HG02973 (cell line): ENCODE results near the gene CD200R1.
A peak's percentile ranks its signal among the peaks of the same experiment; 100 is the strongest.
"Not testable (repeated sequence)": the region's sequence is repeated elsewhere in the genome, so short reads cannot be mapped to it uniquely, and the experiment has no call there.

ENCODE experiments used
- ATAC-seq: cut with Tn5 transposase; IDR thresholded peaks from one replicate; pipeline ENCODE4 v1.9.1; 2021; ENCODE audit warnings: moderate library complexity; ENCODE audit not compliant: unreplicated experiment

Gene CD200R1

GRCh38 chr3:112976001-112976400 is 1.1 kb upstream of the CD200R1 start:
- no peak for ATAC-seq

DNA sequence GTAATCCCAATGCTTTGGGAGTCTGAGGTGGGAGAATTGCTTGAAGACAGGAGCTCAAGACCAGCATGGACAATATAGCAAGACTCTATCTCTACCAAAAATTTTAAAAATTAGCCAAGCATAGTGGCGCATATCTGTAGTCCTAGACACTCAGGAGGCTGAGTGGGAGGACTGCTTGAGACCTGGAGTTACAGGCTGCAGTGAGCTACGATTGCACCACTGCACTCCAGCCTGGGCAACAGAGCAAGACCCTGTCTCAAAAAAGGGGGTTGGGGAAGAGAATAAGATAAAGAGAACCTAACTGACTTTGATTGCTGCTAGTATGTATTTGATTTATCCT is 755 bp downstream of the CD200R1 start:
- ATAC-seq = peak; percentile 12

GRCh38 chr3:112973325-112974177 is 1.4 kb downstream of the CD200R1 start:
- peak; percentile 79 for ATAC-seq

- ATAC-seq = no peak
Measured at GRCh38 chr3:112972158-112972557, 2.7 kb downstream of the CD200R1 start.

- no peak for ATAC-seq
Measured at GRCh38 chr3:112967828-112968227, 7.1 kb downstream of the CD200R1 start.

- ATAC-seq = no peak
Measured at GRCh38 chr3:112967425-112967824, 7.5 kb downstream of the CD200R1 start.

DNA sequence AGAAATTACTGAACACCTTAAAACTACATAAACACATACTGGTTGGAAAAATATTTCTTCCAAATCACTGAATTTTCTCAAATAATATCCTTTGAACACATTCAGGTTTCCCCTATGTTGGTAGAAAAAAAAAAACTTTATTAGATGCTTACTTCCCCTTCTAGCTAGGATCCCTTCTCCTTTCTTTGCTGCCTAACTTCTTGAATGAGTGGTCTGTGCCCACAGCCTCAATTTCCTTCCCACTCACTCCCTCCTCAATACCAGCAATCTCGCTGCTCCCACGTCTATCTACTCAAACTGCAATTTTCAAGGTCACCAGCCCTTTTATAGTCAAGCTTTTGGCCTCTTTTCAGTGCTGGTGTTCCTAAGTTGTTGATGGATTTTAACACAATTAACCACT is 8.3 kb downstream of the CD200R1 start:
- no peak for ATAC-seq

- no peak for ATAC-seq
Measured at GRCh38 chr3:112965656-112966055, 9.2 kb downstream of the CD200R1 start.

DNA sequence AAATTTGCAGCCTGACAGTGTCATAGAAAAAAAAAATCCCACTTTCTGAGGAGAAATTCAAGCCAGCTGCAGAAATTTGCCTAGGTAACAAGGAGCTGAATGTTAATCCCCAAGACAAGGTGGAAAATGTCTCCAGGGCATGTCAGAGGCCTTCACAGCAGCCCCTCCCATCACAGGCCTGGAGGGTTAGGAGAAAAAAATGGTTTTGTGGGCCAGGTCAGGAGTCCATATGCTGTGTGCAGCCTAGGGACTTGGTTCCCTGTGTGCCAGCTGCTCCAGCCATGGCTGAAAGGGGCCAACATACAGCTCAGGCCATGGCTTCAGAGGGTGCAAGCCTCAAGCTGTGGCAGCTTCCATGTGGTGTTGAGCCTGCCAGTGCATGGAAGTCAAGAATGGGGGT is 11.2 kb downstream of the CD200R1 start:
- ATAC-seq = no peak

- no peak for ATAC-seq
Measured at GRCh38 chr3:112958811-112959560, 15.9 kb downstream of the CD200R1 start.

DNA sequence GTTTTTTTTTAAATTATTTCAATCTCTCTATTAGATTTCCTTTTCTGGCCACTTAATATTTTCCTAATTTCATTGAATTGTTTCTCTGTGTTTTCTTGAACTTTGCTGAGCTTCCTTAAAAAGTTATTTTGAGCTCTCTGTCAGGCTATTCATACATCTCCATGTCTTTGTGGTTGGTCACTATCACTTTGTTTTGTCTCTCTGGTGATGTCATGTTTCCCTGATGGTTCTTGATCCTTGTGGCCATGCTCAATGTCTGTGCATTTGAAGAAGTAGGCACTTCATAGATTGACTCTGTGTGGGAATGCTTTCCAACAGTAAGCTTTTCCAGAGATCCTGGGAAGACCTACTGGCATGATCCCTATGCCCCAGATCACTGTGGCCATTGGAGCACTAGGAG is 18.6 kb downstream of the CD200R1 start:
- ATAC-seq = no peak

GRCh38 chr3:112948346-112948838 is 26.5 kb downstream of the CD200R1 start:
- ATAC-seq = no peak

DNA sequence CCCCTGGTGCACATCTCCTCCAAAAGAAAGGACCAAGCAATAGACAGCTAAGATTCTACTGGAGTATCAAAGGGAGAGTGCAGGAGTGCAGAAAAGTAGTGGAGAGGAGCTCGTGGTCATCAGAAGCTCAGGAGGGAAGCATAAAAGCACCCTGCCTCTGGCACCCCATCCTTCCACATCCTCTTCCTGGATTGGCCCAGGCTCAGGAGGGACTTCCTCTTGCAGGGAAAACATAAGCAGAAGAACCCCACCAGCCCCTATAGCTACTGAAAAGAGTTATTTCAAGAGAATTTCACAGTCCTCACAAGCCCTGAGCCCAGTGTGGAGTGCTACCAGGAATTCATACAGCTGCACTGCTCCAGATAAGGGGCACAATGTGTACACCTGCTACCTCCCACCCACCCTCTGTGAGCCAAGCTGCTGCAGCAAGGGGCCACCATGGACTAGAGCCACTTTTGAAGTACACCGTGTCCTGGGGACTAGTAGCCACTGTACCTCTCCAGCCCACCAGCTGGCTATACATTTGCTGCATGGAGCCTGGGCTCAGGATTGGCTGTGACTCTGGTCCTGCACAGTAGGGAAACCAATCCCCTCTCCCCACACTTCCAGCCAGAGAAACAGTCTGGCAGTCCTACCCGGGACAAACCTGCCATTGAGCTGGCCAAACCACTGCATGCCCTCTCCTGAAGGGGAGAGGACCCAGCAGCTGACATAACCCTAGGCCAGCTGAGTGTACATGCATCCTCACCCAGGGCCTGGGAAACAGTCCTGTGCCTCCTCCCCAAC is 43.0 kb downstream of the CD200R1 start:
- no peak for ATAC-seq

DNA sequence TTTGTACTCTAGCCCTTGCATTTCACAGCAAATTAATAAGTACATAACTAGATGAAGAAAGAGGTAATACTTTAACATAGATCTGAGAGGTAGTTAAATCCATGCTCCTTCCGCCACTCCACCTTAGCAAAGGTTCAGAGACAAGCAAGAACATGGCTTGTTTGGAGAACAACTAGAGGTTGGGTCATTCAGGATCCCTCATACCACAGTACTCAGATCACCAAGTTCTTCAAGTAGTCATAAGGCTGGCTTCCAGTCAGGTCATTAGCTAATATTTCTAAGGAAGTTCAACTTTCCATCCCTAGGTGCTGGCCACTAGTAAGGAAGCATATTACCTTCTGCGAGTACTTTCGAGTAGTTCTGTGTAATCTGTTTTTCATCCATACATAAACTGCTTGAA is 44.1 kb downstream of the CD200R1 start:
- ATAC-seq = no peak

DNA sequence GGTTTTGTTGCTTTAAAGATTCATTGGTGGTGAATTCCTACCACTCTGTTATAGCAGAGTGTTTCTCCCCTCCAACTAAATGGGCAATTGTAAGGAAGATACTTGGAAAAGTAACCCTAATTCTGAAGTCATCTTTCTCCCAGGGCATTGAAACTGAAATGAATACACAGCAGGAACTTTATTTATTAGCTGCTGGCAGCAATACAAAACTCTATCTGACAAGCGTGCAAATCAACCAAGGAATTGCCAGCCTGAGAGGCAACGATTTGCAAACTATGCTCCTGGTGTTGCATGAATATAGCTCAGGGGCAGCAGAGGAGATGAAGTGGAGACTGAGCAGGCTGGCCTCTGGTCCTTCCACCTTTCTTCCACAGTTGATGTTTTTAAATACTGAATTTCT is 48.9 kb downstream of the CD200R1 start:
- ATAC-seq = no peak

DNA sequence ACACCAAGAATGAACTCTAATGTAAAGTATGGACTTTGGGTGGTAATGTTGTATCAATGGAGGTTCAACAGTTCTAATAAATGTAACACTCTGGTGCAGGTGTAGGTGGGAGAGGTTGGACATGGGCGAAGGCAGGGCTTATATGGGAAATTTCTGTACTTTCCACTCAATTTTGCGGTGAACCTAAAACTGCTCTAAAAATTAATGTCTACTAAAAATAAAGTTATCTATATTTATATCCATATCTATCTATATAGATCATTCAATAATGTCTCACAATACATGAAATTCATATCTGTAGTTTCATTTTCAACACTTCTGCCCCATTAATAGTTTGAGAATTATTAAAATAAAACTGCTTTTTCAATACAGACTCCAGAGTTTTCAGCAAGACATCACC is 49.3 kb downstream of the CD200R1 start:
- ATAC-seq = no peak

- not testable (repeated sequence) for ATAC-seq
Measured at GRCh38 chr3:112919541-112919940, 55.4 kb downstream of the CD200R1 start.

GRCh38 chr3:112908252-112908651 is 66.7 kb downstream of the CD200R1 start:
- ATAC-seq = peak; percentile 97

GRCh38 chr3:112904786-112905185 is 70.1 kb downstream of the CD200R1 start:
- ATAC-seq = no peak

GRCh38 chr3:112900113-112900512 is 74.8 kb downstream of the CD200R1 start:
- no peak for ATAC-seq

DNA sequence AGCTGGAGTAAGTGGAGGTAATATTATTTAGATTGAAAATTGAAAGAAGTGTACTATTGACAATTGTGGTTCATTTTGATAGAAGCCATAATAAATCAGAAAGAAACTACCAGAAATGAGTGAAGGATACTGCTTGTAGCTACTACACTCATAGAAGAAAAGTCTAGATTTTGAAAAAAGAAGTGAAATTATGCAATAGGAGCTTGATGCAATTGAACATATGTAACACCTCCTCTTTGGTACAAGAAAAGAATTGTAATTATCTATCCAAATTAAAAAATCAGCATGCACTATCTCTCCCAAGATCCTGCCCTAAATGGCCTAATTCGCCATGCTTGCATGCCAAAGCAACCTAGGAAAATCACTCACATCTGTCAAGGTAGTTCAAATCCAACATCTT is 77.1 kb downstream of the CD200R1 start:
- ATAC-seq = no peak
